SH-SY5Y (cell line): ENCODE measurements around the gene SIL1.

ENCODE experiments used
- GATA2 ChIP-seq: IDR thresholded peaks from 2 replicates; pipeline ENCODE4 v1.6.1; 2011; ENCODE audit warnings: mild to moderate bottlenecking, low read depth, low read length
- GATA3 ChIP-seq: IDR thresholded peaks from 2 replicates; pipeline ENCODE4 v1.6.1; 2011; ENCODE audit warnings: low read depth, mild to moderate bottlenecking, low read length, moderate library complexity

SIL1 gene

DNA sequence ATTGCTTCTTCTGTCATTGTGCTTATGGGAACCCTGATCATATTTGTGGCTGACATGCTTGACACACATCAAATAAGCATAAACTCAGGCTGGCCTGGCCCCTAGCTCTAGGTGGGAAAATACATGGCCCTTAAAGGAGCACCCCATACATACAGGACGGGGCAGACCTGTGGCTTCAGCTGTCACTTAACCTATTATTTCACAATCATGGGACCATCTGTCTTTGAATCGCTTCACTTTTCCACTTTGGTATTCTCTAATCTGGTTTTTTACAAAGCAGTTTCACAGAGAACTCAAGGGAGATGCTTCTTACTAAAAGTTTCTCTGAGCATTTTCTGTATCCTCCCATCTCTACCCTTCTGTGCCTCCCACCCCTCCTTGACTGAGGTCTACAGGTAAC, 288.4 kb downstream of the SIL1 start:
- no peak for TF ChIP-seq GATA2
- TF ChIP-seq GATA3, result no peak

DNA sequence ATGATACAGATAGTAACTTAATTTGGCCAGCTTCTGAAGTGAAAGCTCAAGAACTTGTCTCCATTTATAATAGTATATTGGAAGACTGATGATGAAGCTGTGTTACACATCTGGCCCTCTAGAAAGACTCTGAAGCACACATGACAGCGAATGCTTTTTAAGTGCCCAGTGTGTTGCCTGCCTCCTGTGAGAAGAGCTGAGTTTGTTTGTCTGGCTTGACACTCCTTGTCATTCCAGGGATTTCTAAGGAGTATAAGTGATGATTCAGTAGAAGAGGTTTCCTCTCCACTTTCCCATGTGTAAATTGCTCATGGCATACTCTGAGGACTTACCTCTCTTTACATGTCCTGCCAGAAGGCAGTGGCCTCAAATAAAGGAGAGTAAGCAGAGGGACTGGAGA, 292.6 kb downstream of the SIL1 start:
- no peak for TF ChIP-seq GATA3

DNA sequence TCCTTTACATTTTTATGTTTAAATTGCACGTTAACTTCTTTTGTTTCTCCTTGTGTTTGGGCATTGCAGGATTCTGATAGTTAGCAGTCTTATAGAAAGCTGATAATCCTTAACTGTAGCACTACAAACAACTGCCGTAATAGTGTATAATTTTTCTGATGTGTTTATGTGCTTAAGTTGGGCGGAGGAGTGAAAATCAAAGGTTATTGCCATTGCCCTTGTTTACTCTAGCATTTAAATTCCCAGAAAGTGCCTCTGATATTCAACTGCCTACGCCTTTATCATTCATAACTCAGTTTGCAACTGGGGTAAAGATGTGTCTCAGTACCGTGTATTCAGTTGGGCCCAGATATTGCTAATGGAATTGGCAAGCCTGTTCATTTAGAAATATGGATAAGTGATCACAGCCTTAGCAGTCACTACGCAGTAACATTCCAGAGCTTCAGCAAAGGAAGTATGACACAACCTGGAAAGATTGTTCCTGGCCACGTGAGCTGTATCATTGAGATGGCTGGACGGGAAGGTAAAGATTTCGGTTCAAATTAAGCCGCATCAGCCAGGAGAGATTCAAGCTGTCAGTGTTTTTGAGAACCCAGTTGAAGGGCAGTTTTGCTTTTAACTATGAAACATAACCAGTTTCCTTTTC, 294.9 kb downstream of the SIL1 start:
- no peak for TF ChIP-seq GATA2
- no peak for TF ChIP-seq GATA3

DNA sequence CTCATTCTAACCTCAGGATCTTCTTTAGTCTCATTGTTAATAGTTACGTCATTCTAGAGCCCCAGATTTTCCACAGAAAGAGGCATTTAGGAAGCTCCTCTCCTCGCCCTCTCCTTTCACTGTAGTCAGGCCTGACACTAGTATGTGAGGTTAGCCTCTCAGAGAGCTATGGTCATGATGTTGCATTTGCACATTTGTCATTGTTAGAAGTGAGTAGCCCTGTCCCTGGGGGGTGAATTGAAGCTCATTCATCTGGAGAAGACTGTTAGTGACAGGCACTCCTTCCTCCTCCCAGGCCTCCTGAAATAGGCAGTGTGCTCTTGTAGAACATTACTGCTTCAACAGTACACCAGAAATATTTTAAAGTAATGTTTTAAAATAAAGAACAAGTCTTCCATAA, 296.5 kb downstream of the SIL1 start:
- TF ChIP-seq GATA2 (no peak), GATA3 (no peak)

DNA sequence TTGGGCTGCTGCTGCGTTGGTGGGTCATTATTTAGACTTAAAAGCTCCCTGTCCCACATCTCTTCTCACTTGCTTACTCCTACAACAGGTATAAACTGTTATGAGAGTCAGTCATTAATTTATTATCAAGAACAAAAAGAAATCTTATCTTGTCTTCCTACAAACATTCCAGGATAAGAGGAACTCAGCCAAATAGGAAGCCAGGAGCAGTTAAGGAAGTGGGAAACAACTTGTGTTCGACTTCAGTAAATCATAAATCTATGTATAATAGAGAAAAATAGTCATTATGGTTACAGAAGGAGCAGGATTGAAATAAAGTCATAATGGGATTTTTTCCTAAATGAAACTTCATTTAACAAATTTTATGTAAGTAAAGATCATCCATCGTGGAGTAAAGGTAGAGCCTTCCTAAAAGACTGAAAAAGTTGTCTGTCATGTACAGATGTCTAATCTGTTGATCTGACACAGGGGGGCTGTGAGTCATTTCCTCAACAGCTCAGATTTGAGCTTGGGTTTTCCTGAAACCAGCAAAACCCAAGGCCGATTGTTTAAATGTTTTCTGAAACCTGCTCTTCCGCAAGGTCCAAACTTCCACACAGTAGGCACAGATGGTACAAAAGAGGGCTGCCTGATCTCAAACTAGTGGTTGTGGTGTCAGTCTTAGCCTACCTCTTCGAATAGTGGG, 297.7 kb downstream of the SIL1 start:
- TF ChIP-seq GATA2 (no peak), GATA3 (no peak)

DNA sequence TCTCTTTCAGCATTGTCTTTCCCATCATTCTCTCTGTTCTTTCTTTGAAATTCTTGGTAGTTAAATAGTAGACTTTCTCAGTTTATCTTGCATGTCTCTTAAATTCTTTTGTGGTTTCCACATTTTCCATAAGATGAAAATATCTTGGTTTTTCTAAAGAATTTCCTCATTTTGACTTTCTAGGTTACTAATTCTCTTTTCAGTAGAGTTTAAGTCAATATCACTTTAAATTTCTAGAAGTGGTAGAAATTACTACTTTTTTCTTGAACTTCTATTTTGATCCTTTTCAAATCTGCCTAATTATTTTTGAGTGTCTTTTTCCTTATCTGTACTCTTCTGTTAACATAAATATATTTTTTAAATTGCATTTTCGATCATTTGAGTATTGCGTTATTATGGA, 299.4 kb downstream of the SIL1 start:
- TF ChIP-seq GATA3 (no peak), GATA2 (no peak)

DNA sequence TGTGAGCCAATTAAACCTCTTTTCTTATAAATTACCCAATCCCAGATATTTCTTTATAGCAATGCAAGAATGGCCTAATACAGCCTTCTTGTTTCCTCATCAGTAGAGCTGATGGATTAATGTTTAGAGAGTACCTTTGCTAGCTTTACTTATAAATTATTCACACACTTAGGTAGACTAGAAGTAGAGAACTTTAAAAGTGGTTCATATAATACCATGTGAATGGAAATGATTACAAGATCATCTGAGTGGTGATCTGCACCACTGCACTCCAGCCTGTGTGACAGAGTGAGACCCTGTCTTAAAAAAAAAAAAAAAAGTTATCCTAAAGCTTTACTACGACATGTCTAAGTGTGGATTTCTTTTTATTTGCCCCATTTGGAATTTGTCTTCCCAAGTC, 299.9 kb downstream of the SIL1 start:
- TF ChIP-seq GATA3 (no peak), GATA2 (no peak)
